Lower lobe of right lung (tissue), 2 donors: ENCODE measurements around the gene PLEKHG3. TPM values are rescaled to one million over a fixed set of nuclear protein-coding genes. Genes with fewer than 3 reads are reported as not detected.

Source experiments
- ATAC-seq, 2 donors: fragments of 200-7000 bp; cut with Tn5 transposase; one replicate each; pipeline ENCODE4 v1.9.1; 2020 to 2022; ENCODE audit warnings: mild to moderate bottlenecking in 2 of 2, moderate library complexity in 2 of 2
- DNase-seq: peaks from one replicate; pipeline ENCODE4 v3.0.0-alpha.2; 2020
- H3K27ac ChIP-seq: fragments of 200-600 bp; one replicate; pipeline ENCODE4 v1.8.0; 2022
- H3K27me3 ChIP-seq: fragments of 200-600 bp; one replicate; pipeline ENCODE4 v1.8.0; 2022; ENCODE audit warnings: low read depth
- H3K36me3 ChIP-seq: fragments of 200-600 bp; one replicate; pipeline ENCODE4 v1.8.0; 2022; ENCODE audit warnings: mild to moderate bottlenecking
- H3K4me1 ChIP-seq: fragments of 200-600 bp; one replicate; pipeline ENCODE4 v1.8.0; 2022
- H3K4me3 ChIP-seq: fragments of 200-600 bp; one replicate; pipeline ENCODE4 v1.8.0; 2022; ENCODE audit warnings: mild to moderate bottlenecking
- H3K9me3 ChIP-seq: fragments of 200-600 bp; one replicate; pipeline ENCODE4 v1.8.0; 2022
- CTCF ChIP-seq: fragments of 200-600 bp; IDR thresholded peaks from one replicate; pipeline ENCODE4 v1.8.0; 2022; ENCODE audit warnings: antibody characterized with exemption, mild to moderate bottlenecking
- intact Hi-C: fragments of 100-400 bp; cut with DNase I; formaldehyde crosslinking; loops from one replicate; pipeline ENCODE4 v1.11.0; 2022
- total RNA-seq: library from RNA; stranded (reverse); fragmentation: NEBNext Ultra II Directional; extraction: Animal tissue kit (Norgen Biotek cat#: 25700); gene quantifications from one replicate; pipeline ENCODE4 v1.2.1, GENCODE V29; 2021
- donor health status: DM: no; HTN: yes; CAD: no; lungs with severe emphysema.

PLEKHG3 gene
- total RNA-seq, 1 donor from 2014 or later = 33.1 TPM

- Histone ChIP-seq H3K4me1 (no peaks in the 10 kb centered on the region), H3K9me3 (no peaks in the 10 kb centered on the region), H3K4me3 (no peak overlapping the region), H3K27ac (no peak overlapping the region), H3K36me3 (no peaks in the 10 kb centered on the region), H3K27me3 (no peaks in the 10 kb centered on the region)
- DNase-seq = no peak
- intact Hi-C loops = no loop called here
- ATAC-seq = no peak
- TF ChIP-seq CTCF = no peak
Observed at GRCh38 chr14:64787619-64788018, 83.4 kb downstream of the PLEKHG3 start.

- DNase-seq (no peak), ATAC-seq (no peak)
- Histone ChIP-seq H3K27ac (no peak overlapping the region), H3K4me3 (no peak overlapping the region), H3K27me3 (no peaks in the 10 kb centered on the region), H3K9me3 (no peaks in the 10 kb centered on the region), H3K36me3 (no peaks in the 10 kb centered on the region), H3K4me1 (no peaks in the 10 kb centered on the region)
- TF ChIP-seq CTCF = no peak
- intact Hi-C loops = no loop called here
Observed at GRCh38 chr14:64788706-64789105, 84.5 kb downstream of the PLEKHG3 start.

- no peak for DNase-seq
- TF ChIP-seq CTCF = no peak
- Histone ChIP-seq H3K4me1 (no peaks in the 10 kb centered on the region), H3K9me3 (no peaks in the 10 kb centered on the region), H3K36me3 (no peaks in the 10 kb centered on the region), H3K27ac (no peak overlapping the region), H3K4me3 (no peak overlapping the region), H3K27me3 (no peaks in the 10 kb centered on the region)
- intact Hi-C loops = no loop called here
- no peak for ATAC-seq
Observed at GRCh38 chr14:64789696-64790095, 85.5 kb downstream of the PLEKHG3 start.

- intact Hi-C loops = no loop called here
- H3K4me1 ChIP-seq = no peaks in the 10 kb centered on the region
- H3K27ac ChIP-seq = no peak overlapping the region
- H3K36me3 ChIP-seq = no peaks in the 10 kb centered on the region
- TF ChIP-seq CTCF = no peak
- DNase-seq (no peak), ATAC-seq (no peak)
- H3K4me3 ChIP-seq = no peak overlapping the region
- no peaks in the 10 kb centered on the region for H3K27me3 ChIP-seq
- no peaks in the 10 kb centered on the region for H3K9me3 ChIP-seq
Observed at GRCh38 chr14:64790478-64790877, 86.3 kb downstream of the PLEKHG3 start.

- no peak for TF ChIP-seq CTCF
- Histone ChIP-seq H3K36me3 (no peaks in the 10 kb centered on the region), H3K27ac (no peak overlapping the region), H3K27me3 (no peaks in the 10 kb centered on the region), H3K4me1 (no peaks in the 10 kb centered on the region), H3K9me3 (no peaks in the 10 kb centered on the region), H3K4me3 (no peak overlapping the region)
- no peak for ATAC-seq
- DNase-seq = no peak
- intact Hi-C loops = no loop called here
Observed at GRCh38 chr14:64792231-64792630, 88.0 kb downstream of the PLEKHG3 start.
